ENCODE results near the gene SPRY4.
"Not testable (repeated sequence)": the region's sequence is repeated elsewhere in the genome, so short reads cannot be mapped to it uniquely, and the experiment has no call there.

Gene SPRY4

DNA sequence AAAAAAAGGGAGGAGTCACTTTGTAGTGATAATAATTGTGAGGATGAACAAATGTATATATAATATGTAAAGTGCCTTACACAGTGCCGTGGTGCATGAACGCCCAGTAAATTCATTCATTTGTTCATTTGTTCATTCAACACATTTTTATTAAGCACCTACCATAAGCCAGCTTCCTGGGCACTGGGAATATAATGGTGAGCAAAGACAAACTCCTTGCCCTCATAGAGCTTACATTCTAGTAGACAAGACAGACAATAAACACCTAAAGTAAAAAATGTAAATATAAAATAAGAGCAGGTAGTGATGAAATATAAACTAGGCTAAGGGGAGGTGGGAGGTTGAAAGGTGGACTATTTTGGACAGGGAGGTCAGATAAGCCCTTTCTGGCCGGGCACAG is 32.0 kb downstream of the SPRY4 start:
- no peak for DNase-seq (ENCODE audit: low spot score)

DNA sequence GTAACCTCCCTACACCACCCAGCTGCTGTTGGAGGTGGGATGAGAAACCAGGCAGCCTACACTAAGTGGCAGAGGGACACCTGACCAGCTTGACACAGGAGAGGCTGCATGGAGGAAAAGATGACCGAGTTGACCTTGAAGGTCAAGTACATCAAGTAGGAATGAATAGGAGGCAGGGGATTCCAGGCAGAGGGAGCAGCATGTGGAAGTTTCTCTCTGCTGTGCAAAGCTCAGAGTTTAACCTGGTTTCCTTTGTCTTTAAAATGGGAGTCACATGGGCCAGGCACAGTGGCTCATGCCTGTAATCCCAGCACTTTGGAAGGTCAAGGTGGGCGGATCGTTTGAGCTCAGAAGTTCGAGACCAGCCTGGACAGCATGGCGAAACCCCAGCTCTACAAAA is 32.6 kb downstream of the SPRY4 start:
- no peak for DNase-seq (ENCODE audit: low spot score)

GRCh38 chr5:142290577-142291299 is 34.1 kb downstream of the SPRY4 start:
- no peak for DNase-seq (ENCODE audit: low spot score)

DNA sequence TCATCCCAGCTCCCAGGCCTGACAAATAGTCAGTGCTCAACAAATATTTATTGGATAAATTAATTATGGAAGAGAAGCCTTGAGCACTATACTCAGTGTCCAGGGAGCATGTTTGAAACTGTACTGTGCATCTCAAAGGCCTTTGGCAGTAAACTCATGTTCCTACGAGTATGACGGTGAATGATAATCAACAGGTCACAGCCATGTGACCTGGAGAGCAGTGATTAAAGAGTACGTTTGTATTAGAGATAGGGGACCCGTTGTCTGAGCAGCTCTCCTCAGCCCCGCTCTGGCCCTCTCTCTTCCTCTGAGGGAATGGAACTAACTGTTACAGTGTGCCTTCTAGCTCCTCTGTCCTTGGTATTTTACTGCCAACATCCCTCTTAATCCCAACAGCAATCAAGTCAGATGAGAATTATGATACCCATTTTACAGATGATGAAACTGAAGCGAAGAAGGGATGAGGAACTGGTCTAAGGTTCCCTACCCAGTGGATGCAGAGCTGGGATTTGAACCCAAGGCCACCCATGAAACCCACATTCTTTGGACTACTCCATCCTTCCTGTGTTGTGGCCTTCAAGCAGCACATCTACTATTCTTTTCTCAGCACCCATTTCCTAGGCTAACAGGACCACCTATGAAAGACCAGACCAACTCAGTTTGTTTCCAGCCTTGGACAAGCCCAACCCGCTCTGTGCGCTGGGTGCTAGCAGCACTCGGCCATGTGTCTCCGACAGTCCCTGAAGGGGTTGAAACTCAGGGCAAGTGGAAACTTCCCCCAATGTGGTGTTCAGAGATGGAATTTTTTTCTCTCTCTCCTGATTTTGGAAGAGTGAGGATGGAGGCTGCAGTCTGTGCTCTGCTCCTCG is 34.9 kb downstream of the SPRY4 start:
- DNase-seq (ENCODE audit: low spot score) = no peak

- DNase-seq (ENCODE audit: low spot score) = no peak
These were observed 36.9 kb downstream of the SPRY4 start for GRCh38 chr5:142287973-142288313.

- no peak for DNase-seq (ENCODE audit: low spot score)
These were observed 37.5 kb downstream of the SPRY4 start for GRCh38 chr5:142287096-142287972.

DNA sequence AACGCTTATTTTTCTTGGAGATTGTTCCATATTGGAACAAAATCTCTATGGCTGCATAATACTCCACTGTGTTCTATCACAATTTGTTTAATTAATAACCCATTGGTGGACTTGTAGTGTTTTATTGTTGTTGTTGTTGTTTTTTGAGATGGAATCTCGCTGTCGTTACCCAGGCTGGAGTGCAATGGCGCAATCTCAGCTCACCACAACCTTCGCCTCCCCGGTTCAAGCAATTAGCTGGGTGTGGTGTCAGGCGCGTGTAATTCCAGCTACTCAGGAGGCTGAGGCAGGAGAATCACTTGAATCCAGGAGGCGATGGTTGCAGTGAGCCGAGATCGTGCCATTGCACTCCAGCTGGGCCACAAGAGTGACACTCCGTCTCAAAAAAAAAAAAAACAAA is 38.7 kb downstream of the SPRY4 start:
- no peak for DNase-seq (ENCODE audit: low spot score)

- DNase-seq (ENCODE audit: low spot score) = no peak
These were observed 41.5 kb downstream of the SPRY4 start for GRCh38 chr5:142283304-142283703.

GRCh38 chr5:142281966-142282365 is 42.9 kb downstream of the SPRY4 start:
- DNase-seq (ENCODE audit: low spot score) = no peak

DNA sequence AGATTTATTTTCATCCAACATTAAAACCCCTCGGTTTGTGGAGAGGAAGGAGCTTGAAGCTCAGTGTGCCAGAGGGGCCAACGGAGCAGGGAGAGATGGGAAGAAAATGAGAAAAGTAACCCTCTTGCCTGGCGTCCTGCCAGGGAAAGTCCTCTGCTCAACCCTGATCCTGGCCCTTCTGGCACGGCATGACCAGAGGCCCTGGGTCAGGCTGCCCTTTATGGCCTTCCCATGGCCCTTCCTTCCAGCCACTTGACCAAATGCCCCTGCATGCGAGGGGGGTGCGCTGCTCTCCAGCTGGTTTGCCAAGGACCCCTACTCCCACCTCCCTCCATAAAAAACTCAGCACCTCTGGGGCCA is 43.8 kb downstream of the SPRY4 start:
- no peak for DNase-seq (ENCODE audit: low spot score)

DNA sequence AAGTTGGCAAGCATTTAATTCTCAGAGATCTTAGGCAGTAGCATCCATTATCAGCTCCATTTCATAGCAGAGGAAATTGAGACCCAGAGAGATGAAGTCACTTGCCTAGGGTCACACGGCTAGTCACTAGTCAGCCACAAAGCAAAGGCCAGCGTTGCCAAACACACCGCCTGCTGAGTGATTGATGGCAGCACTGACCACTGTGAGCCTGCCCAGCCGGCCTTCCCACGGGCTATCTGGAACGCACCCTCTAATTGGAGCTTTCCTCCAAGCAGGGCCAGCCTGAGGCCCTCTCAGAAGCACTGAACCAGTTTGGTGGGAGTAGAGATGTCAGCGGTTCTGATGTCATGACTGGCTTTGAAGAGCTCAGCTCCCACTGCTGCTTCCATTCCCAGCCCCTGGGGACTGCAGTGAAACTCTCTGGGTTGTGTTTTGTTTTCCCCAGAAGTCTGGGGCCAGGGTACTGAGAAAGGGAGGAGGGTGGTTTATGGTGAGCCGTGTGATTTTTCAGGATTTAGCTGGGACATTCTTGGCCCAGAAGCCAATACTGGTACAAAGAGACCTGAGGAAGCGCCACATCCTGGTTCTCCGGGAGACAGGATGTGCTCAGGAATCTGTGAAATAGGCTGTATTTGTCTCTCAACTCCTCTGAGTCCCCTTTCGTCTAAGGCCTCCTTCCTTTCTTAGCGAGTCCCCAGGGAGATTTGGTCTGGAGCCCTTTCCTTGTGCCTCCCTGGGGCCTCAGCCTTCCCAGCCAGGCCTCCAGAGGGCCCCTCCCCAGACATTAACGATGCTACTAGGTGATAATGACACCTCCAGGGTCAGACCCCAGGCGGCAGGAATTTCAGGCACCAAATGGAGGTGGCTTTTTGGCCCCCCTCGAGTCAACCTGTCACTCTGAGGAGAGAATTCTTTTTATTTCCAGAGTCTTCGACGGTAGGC is 44.5 kb downstream of the SPRY4 start:
- no peak for DNase-seq (ENCODE audit: low spot score)

- no peak for DNase-seq (ENCODE audit: low spot score)
These were observed 46.2 kb downstream of the SPRY4 start for GRCh38 chr5:142278627-142279026.

DNA sequence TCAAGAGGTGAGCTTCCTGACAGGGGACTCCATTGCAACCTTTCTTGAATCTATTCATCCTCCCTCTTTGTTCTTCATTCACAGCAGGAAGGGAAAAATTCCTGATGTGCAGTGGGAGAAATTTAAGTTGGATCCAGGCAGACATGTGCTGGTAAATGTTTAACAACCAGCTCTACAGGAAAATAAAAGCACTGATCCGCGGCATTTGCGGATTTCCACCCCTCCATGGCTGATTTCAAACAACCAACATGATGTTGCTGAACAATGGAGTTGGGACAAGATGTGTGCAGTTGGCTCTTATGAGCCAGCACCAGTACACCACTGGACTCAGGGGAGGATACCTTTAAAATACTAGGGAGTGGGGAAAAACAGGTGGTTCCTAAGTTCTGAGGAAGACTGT is 47.0 kb downstream of the SPRY4 start:
- DNase-seq (ENCODE audit: low spot score) = no peak

- no peak for DNase-seq (ENCODE audit: low spot score)
These were observed 48.3 kb downstream of the SPRY4 start for GRCh38 chr5:142276517-142276916.

DNA sequence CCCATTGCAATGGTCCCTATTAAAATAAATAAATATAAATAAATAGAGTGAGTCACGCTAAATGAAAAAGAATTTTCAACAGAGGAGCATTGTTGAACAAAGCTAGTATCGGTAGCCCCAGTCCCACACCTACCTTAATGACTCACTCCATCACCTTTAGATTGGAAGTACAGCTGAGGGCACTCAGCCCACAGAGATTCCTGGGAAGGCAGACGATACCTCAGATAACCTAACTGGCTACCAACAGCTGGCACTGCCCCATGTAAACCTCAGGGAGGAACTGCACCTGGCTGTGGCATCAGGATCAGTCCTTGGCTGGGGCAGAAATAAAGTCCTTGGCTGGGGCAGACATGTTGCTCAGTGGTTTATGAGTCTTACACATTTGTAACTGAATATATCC is 49.3 kb downstream of the SPRY4 start:
- DNase-seq (ENCODE audit: low spot score) = no peak

DNA sequence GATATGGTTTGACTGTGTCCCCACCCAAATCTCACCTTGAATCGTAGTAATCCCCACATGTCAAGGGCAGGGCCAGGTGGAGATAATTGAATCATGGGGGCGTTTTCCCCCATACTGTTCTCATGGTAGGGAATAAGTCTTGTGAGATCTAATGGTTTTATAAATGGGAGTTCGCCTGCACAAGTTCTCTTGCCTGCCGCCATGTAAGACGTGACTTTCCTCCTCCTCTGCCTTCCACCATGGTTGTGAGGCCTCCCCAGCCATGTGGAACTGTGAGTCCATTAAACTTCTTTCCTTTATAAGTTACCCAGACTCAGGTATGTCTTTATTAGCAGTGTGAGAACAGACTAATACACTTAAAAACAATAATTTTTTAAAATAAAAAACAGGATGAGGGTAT is 52.2 kb downstream of the SPRY4 start:
- not testable (repeated sequence) for DNase-seq (ENCODE audit: low spot score)

- not testable (repeated sequence) for DNase-seq (ENCODE audit: low spot score)
These were observed 60.7 kb downstream of the SPRY4 start for GRCh38 chr5:142264084-142264483.

GRCh38 chr5:142263346-142263745 is 61.5 kb downstream of the SPRY4 start:
- DNase-seq (ENCODE audit: low spot score) = no peak

- no peak for DNase-seq (ENCODE audit: low spot score)
These were observed 62.1 kb downstream of the SPRY4 start for GRCh38 chr5:142262683-142263082.
